Endometrial microvascular endothelial cells (primary cell): ENCODE results near the gene CLSTN2. TPM values are rescaled to one million over a fixed set of nuclear protein-coding genes. Genes with fewer than 3 reads are reported as not detected.

ENCODE experiments used
- in situ Hi-C: cut with HindIII; loops from 2 replicates; pipeline ENCODE4 v1.10.0; 2017; ENCODE audit warnings: low sequenced_read_pairs, low pct_unique_long_range_greater_than_20kb; ENCODE audit errors: inconsistent ontology term
- total RNA-seq: library from RNA; depleted of rRNA; stranded (reverse); fragments of >200 nt; gene quantifications from one replicate; pipeline ENCODE4 v1.2.3, GENCODE V29; 2015; ENCODE audit errors: inconsistent ontology term

CLSTN2 gene
- total RNA-seq, 1 donor from 2014 or later: not detected

DNA sequence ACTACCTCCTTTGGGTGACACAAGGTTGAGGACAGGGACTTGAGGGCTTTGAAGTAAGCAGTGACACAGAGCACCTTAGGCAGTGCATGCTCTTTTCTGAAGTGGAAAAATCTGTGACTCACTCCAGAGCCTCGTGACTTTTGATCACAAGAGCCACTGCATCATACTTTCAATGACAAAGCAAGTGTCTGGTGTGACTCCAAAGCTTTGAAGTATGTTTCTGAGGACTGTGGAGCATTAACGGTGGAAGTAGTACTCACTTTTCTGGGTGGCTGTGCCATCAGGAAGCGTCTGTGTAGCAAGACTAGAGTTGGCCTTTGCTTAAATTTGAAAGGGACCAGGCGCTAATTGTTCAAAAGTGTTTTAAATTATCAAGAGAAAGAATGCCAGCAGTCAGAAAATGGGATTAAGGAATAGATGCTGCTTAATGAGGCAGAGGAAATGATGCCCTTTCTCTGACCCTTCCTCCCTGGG lies 532.2 kb downstream of the CLSTN2 start:
- in situ Hi-C loops: no loop called here

GRCh38 chr3:140467796-140468315 lies 532.9 kb downstream of the CLSTN2 start:
- in situ Hi-C loops: no loop called here

- in situ Hi-C loops: no loop called here
Measured at GRCh38 chr3:140468407-140468806, 533.4 kb downstream of the CLSTN2 start.

DNA sequence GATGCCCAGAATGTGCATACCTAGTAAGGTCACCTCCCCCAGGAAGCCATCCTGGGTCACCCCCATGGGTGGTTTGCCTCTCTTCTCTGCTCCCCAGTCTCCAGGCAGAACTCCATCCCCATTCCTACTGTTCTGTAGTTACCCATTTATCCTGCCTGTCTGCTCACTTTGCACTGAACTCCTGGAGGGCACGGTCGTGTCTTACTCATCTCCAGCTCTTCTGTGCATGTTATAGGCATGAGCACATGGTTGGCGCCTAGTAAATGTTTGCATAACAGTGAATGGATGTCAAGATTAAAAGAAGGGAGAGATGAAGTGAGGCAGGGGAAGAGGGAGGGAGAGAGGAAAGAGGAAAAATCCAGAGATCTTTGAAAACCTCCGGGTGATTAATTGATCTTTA lies 534.5 kb downstream of the CLSTN2 start:
- in situ Hi-C loops: no loop called here

DNA sequence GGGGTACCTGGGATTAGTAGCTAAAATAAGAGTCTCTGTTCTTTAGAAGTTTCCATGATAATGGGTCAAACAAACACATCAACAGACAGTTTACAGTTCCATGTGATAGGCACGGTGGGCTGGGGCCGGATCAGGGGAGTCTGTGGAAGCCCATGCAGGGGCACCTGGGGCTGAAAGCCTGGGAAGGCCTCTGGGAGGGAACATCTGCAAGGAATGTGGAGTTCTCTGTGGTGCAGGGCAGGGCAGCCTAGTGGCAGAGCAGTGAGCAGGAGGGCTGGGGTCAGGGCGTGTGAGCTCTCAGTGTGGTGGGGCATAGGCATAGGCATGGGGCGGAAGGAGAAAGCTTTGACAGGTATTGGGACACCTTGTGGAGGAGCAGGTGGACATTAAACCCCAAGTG lies 535.2 kb downstream of the CLSTN2 start:
- in situ Hi-C loops: no loop called here

DNA sequence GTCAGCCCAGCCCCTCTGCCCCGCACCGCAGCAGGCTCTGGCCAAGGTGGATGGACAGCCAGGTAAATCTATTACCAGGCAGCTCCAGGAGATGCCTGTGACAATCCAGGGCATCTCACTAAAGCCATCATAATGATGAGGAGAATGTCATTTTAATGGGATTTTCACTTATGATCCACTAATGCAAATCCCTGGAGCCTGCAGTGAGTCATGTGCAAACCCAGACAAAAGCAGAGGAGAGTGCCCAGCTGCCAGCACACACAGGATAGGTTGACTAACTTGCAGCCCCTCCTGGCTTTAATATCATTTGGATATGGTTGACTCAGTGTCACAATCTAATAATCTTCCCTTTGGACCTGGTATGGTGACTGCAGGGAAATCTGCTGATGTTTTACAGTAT lies 536.0 kb downstream of the CLSTN2 start:
- in situ Hi-C loops: no loop called here

DNA sequence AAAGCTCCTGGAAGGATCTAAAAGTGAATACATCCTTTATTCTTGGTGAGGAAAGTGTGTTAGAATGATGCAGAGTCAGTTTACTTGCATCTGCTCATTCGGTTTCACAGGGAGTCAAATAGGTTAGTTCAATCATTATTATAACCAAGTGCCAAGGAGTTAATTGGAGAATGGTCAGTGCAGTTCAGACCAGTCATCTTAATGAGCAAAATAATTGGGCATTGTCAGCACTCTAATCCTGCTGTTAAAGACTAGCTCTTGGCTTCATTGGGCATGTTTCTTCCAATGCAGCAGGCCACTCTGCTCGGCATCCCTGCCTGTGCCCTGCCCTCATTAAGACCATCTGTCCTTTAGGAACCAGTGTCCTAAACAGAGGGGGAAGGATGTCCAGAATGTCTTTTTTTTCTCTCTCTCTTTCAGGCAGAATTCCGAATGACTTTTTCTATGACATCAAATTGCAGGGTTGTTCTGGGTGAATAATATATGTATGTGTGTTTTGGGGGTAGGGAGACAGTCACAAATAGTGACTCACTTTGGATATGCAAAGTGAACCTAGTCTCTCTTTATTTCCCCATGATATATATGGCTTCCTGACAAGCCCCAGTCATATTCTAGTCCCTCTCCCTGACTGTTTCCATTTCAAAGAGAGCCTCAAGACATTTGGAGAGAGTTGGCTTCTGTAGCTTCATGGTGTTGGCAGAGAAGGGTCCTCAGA lies 537.5 kb downstream of the CLSTN2 start:
- in situ Hi-C loops: no loop called here

DNA sequence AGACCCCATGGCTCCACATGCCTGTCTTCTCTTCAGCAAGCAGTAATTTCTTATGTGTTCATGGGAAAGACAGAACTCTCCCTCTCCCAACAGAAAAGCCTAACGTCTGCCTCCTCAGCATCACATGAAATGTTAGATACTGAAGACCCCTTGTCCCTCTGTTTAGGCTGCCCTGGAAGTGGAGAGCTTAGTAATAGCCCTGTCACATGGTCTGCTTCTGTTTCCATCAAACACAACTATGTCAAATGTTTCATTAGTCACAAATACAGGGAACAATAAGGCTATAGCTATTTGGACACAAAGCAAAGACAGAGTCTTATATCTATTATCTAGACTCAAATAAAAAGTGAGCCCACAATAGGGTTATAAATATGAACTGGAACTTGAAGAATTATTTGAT lies 552.6 kb downstream of the CLSTN2 start:
- in situ Hi-C loops: no loop called here

DNA sequence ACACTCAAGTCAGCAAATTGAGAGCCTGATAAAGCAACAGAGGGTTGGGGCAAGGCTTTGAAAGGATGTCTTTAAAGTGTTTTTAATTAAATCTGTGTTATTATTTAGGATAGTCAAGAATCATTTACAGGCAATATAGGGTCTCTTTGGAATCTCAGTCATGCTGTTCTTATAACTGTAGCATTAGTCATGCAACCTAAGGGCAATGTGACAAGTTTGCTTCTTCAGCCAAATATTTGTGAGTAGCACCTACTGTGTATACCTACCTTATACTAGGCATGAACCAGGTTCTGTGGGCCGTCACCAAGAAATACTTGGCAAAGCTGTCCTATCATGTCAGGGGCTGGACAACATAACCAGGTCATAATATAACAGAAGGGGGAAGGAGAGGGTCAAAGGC lies 558.3 kb downstream of the CLSTN2 start:
- in situ Hi-C loops: no loop called here

DNA sequence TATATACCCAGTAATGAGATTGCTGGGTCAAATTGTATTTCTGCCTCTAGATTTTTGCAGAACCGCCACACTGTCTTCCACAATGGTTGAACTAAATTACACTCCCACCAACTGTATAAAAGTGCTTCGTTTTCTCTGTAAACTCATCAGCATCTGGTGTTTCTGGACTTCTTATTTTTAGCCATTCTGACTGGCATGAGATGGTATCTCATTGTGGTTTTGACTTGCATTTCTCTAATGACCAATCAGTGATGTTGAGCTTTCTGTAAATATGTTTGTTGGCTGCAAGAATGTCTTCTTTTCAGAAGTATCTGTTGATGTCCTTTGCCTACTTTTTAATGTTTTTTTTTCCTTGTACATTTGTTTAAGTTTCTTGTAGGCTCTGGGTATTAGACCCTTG lies 560.0 kb downstream of the CLSTN2 start:
- in situ Hi-C loops: no loop called here

DNA sequence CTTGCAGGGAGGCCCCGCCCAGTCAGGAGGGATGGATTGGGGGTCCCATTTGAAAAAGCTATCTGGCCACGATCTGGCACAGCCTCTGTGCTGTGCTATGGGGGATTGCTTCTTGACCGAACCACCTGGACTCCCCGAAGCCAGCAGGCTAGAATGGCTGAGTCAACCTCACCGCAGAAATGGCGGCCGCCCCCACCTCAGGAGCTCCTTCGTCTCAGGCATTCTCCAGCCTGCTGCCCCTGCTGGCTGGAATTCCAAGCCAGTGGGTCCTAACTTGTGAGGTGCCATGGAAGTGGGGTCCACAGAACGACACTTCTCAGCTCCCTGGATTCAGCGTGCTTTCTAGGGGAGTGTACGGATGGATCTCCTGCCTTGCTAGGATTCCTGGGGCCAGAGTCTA lies 562.3 kb downstream of the CLSTN2 start:
- in situ Hi-C loops: no loop called here

GRCh38 chr3:140499114-140499757 lies 564.3 kb downstream of the CLSTN2 start:
- in situ Hi-C loops: no loop called here

GRCh38 chr3:140500473-140500872 lies 565.5 kb downstream of the CLSTN2 start:
- in situ Hi-C loops: no loop called here

DNA sequence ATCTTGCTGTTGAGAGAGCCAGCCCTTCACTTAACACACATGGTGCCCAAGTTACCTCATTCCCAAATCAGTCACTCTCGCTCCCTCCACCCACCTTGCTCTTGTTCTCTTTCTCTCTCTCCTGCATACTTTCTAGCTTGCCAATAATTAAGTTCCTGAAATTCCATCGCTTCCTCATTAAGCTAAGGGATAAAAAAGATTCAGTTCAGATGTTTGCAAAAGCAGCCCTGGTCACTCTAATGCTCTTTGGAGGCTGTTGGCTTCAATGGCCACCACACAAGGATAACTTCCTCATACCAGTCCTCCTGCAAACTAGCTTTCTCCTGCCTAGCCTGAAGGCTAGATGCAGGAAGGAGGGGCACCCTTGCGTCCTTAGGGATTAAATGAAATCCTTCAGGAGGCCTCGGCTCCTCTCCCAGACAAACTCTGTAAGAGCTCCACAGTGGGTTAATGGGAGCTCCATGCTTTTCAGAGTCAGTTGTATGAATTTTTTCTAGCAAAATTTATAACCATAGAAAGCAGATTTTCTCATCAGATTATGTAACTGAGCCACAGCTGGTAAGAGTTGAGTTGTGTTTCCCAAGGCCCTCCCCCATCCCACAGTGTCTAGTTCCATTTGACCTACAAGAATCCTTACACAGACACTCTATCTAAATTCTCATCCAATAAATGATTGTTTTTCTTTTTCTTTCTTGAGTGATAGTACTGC lies 566.2 kb downstream of the CLSTN2 start:
- in situ Hi-C loops: no loop called here

GRCh38 chr3:140501770-140502364 lies 566.9 kb downstream of the CLSTN2 start:
- in situ Hi-C loops: no loop called here

DNA sequence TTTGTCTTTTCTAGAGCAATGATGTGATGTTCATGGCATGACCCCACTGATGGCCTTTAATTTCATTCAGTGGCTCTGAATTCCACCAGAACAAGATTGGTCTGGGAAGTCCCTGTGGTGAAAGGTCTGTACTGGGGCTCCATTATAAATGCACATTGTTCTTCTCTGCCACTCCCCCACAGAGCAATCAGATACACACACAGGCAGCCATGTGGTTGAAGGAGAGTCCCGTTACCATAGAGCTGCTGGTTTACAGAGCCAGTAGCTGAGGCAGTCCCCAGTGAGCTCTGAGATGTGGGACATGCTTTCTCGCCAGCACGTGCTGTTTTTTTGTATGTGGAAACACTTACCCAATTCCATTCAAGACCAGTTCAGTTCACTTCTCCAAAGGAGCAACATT lies 570.2 kb downstream of the CLSTN2 start:
- in situ Hi-C loops: no loop called here

- in situ Hi-C loops: no loop called here
Measured at GRCh38 chr3:140505876-140506275, 570.9 kb downstream of the CLSTN2 start.

DNA sequence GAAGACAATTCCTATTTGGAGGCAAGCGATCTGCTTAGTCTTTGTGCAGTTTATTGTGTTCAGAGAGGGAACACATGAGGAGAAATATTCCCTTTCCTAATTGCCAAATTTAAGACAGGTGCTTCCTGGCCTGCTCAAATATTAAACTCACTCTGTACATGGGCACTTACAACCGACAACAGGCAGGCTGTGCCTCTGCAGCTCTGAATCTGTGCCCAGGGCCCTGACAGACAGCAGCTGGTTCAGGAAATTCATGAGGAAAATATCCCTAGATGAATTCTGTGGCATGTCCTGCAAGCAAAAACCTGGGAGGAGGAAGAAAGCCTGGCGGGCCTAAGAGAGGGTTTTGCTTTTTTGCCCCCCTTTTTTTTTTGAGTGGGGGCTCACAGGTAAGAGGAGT lies 573.6 kb downstream of the CLSTN2 start:
- in situ Hi-C loops: no loop called here

- in situ Hi-C loops: no loop called here
Measured at GRCh38 chr3:140509534-140509933, 574.5 kb downstream of the CLSTN2 start.
